ENCODE data around the gene PPFIBP1.

Gene PPFIBP1

DNA sequence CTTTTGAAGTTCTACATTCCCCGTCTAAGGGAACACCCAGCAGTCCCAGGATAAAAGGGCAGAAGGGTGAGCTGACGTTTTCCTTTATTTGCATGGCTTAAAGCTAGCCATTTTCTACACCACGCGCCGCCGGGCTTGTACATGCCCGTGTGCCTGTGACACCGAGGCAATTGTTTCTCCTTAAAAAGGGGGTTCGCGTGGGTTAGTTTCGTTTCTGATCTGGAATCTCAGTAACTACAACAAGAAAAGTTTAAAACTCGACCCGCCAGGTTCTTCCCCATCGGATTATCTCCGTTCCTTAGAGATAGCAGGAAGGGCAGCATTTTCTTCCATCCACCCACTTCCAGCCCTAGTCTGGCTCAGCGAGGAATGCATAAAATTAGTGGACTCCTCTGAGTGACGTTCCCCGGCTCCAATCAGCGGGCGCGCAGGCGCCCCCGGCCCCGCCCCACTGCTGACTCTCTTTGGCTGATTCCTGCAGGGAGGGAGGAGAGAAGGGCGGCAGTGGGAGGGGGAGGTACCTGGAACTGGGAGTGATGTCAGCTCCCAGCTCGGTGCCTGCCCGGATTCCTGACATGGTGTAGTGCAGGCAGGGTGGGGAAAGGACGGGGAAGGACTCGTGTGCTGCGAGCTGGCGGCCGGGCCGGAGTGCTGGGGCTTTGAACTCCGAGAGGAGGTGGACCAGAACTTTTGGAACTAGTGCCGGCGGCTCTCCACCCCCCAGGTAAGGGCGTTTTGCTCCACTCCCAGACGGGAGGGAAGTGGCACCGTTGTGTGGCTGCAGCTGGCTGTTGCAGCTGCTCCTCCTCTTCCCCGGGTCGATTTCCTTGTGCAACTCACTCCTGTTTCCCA is at the start of gene PPFIBP1:
Gene PPFIBP1 (plus strand): TSS at position 565 of the 852 bp plus-strand sequence. CDS start 109,191 bp downstream, outside the sequence.
- peak; percentile 97 for DNase-seq (ENCODE audit: low read depth)

DNA sequence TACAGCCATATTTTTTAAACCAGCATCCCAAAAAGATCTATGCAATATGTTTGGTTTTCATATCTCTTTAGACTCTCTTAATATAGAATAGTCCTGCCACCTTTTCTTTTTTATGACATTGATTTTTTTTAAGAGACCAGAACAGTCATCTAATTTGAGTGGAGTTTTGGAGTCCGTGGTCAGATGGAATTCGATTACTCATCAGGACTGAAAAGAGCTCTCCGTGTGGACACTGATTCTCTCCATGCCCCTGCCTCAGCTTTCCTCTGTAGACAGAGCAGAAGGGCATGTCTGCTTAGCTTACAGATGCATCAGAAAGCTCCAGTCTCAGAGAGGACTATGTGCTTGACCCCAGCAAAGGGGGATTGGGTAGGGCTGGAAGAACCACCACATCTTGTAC is 49.7 kb upstream of the PPFIBP1 start:
- DNase-seq (ENCODE audit: low read depth): peak; percentile 65

GRCh38 chr12:27477049-27477448 is 47.0 kb upstream of the PPFIBP1 start:
- DNase-seq (ENCODE audit: low read depth): no peak

GRCh38 chr12:27478949-27479348 is 45.1 kb upstream of the PPFIBP1 start:
- no peak for DNase-seq (ENCODE audit: low read depth)

- DNase-seq (ENCODE audit: low read depth): no peak
Measured at GRCh38 chr12:27480016-27480415, 44.0 kb upstream of the PPFIBP1 start.

- DNase-seq (ENCODE audit: low read depth): no peak
Measured at GRCh38 chr12:27486961-27487360, 37.0 kb upstream of the PPFIBP1 start.

- no peak for DNase-seq (ENCODE audit: low read depth)
Measured at GRCh38 chr12:27488479-27488878, 35.5 kb upstream of the PPFIBP1 start.

DNA sequence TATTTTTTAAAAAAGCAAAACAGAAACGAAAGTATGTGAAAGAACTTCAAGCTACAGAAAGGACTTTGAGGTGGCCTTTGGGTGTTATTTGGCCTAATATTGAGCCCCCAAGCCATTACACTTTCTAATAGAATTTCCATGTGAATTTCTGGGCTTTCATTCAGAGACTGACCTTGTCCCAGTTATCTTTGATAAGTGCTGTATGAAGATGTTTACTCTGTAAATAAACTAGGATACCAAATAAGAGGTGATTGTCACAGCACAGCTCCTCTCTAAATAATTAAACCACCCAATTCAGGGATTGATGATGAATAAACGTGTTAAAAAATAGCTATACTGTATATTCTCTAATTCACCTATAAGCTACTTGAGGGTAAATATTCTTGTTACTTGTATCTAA is 32.8 kb upstream of the PPFIBP1 start:
- no peak for DNase-seq (ENCODE audit: low read depth)

DNA sequence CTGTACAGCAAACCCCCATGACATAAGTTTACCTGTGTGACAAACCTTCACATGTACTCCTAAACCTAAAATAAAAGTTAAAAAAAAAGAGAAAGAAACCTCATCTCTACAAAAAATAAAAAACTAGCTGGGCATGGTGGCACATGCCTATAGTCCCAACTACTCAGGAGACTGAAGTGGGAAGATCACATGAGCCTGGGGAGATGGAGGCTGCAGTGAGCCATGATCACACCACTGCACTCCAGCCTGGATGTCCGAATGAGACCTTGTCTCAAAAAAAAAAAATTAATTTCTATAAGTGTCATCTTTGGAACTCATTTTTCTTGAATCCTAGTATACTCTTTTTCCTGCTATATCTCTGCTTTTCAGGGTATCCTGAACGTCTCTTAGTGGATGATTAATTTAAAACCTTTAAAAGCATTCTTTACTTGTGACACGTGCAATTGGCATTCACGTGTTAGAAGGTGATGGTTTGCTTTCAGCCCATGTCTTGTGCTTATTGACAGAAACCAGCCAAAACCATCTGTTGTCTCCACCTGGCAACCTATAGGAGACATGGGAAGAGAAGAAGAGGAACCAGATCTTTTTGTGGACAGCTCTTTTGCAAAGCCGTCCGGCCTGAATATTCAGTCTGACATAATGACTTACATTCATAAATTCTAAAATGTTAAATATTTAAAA is 30.6 kb upstream of the PPFIBP1 start:
- DNase-seq (ENCODE audit: low read depth): no peak

- DNase-seq (ENCODE audit: low read depth): no peak
Measured at GRCh38 chr12:27497446-27497845, 26.6 kb upstream of the PPFIBP1 start.

DNA sequence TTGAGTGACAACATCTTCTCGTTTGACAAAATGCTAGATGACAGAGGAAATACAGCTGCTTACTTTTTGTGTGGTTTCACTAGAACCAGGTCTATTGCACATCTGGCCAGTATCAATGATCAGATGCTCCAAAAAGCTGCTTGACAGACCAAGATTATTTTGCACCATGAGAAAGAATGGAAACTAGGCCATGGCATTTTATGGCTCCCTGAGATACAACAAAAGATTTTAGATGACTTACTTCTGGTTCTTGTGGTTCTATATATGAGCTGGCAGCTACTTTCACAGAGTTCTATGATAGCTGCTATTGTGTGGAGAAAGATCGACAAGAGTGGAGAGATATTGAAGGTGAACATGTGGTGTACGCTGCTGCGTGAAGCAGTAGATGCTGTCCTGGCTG is 25.9 kb upstream of the PPFIBP1 start:
- DNase-seq (ENCODE audit: low read depth): no peak

DNA sequence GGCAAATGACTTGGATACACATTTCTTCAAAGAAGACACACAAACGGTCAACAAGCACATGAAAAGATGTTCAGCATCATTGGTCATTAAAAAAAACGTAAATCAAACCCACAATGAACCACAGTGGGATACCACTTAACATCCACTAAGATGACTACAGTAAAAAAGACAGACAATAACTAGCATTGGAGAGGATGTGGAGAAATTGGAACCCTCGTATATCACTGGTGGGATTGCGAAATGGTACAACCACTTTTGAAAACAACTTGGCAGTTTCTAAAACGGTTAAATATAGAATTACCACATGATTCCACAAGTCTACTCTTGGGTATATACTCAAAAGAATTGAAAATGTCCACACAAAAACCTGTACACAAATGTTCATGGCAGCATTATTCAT is 25.2 kb upstream of the PPFIBP1 start:
- DNase-seq (ENCODE audit: low read depth): peak; percentile 51

- no peak for DNase-seq (ENCODE audit: low read depth)
Measured at GRCh38 chr12:27499377-27499776, 24.6 kb upstream of the PPFIBP1 start.

DNA sequence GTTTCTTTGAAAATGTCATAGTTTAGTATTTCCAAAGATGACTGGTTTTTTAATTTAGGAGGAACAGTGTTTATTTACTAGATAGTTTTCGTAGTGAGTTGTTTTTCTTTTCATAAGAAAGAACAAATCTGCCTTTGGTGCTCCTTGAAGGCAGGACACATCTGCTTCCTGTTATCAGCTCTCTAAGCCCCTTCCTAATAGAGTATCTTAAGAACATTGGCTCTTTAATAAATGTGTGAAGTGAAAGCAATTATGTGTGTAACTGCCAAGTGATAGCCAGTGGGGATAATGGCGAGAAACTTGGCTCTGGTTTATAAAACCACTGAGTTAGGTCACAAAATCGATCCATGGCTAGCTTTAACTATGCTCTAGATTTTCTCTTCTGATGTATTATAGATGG is 23.5 kb upstream of the PPFIBP1 start:
- no peak for DNase-seq (ENCODE audit: low read depth)

DNA sequence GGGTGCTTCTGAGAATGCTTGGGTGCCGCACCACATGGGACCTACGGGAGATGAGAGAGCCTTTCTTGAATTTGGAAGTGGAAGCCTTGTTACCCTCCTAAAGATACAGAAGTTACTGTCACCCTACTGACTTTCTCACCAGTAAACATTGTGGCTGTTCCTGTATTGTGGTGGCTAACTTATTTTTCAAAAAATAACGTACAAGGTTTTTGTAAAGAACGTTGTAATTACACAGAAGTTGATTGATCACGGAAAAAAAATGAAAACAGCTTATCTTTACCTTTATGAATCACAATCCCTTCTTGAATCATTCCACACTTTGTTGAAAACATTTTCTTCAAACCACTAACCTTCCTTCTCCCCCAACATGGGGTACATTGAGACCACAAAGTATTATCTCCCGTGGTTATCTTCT is 22.0 kb upstream of the PPFIBP1 start:
- DNase-seq (ENCODE audit: low read depth): no peak

- DNase-seq (ENCODE audit: low read depth): peak; percentile 22
Measured at GRCh38 chr12:27504507-27504906, 19.5 kb upstream of the PPFIBP1 start.

- DNase-seq (ENCODE audit: low read depth): peak; percentile 68
Measured at GRCh38 chr12:27505109-27505508, 18.9 kb upstream of the PPFIBP1 start.

GRCh38 chr12:27505761-27506160 is 18.2 kb upstream of the PPFIBP1 start:
- peak; percentile 44 for DNase-seq (ENCODE audit: low read depth)

GRCh38 chr12:27506645-27507189 is 17.3 kb upstream of the PPFIBP1 start:
- DNase-seq (ENCODE audit: low read depth): no peak

DNA sequence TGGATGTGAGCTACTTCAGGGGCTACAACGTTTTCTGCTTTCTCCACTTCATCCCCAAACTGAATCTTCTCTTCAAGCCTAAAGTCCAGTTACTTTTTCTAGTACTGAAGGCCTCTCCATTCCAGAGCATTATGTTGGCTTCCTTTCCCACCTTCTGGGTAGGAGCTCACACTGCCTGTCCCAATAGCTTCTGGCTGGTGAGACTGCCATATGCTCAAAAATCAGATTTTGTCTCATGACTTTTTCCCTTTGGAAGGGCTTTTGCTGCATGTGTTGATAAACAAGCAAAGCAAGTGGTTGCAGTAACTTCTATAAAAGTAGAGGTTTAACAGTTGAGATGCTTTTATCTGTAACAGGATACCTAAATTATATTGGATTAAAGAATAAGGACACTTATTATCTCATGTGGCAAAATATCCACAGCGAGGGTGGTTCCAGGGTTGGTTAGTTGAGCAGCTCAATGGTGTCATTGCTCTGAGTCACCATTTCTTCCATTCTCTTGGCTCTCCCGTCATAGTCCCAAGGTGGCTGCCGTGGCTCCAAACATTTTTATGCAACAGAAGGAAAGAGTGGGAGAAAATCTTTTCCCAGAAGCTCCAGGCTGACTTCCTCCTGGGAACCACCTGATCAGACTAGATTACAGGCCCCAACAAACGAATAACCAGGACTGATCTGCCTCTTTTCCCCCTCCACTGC is 15.1 kb upstream of the PPFIBP1 start:
- no peak for DNase-seq (ENCODE audit: low read depth)

DNA sequence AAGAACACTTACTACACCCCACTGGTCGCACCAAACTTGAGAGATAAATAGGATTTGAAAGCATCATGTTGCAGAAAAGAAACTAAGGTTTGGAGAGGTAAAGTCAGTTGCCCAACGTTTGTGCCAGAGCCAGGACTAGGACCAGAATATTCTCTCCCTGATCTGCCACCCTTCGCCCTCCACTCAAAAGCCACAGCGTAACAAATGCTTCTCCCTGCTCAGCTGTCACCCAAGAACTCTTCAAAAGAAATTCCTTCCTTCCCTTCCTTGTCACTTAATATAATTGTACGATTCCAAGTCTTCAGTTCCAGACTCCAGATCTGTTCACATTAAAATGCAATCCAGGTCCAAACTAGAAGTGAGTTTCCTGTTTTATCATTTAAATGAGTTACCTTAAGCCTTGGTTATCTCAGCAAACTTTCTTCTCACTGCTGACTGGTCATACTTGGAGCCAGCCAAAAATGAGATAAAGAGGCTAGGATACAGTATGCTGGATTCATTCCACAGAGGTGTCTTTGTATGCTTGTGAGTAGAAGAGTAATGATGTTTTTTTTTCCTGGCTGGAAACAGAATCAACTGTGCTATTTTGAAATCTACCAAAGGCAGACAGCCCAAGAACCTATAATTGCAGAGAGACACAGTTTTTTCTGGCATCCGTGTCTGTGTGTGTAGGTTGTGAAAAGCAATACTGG is 12.8 kb upstream of the PPFIBP1 start:
- peak; percentile 93 for DNase-seq (ENCODE audit: low read depth)

- no peak for DNase-seq (ENCODE audit: low read depth)
Measured at GRCh38 chr12:27511723-27512045, 12.3 kb upstream of the PPFIBP1 start.
